ENCODE measurements around the gene ZSWIM9.

- TF ChIP-seq CTCF (conservative IDR thresholded peaks at IDR 0.05 in 1 of 2, IDR thresholded peaks at IDR 0.05 in 1 of 2; ENCODE audit: extremely low read depth in 1 of 2, insufficient read depth in 1 of 2, low read depth in 1 of 2, low read length in 2 of 2): no peak
- TF ChIP-seq EZH2 (IDR thresholded peaks at IDR 0.05; ENCODE audit: borderline replicate concordance, low read length): no peak
Observed at GRCh38 chr19:48194844-48195830, 24.7 kb downstream of the ZSWIM9 start.
